ENCODE results near the gene GATA6.

GATA6 gene

DNA sequence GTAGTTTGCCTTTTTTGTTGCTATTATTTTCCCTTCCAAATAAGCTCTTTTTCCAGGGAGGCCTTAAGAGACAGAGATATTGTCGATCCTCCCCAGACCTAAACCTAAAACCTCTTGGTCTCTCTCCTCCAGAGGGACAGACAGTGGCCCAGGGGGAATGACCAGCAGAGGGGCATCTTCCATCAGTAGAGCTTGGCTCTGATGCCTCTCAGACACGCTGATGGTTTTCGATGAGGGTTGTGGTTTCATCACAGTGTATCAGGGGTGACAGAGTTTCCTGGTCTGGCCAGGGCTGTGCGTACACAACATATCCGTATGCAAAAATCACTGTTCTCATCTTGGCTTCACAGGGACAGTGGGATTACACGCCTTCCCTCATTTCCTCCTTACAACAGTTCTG lies 68.6 kb downstream of the GATA6 start:
- Histone ChIP-seq H3K4me1 (ENCODE audit: control insufficient read depth, low read depth, low read length) (no peaks in the 10 kb centered on the region), H3K9ac (ENCODE audit: low read length) (no peak overlapping the region), H3K27ac (ENCODE audit: low read length) (no peak overlapping the region), H3K9me3 (ENCODE audit: control insufficient read depth, low read depth, low read length) (no peaks in the 10 kb centered on the region), H3K27me3 (ENCODE audit: control insufficient read depth, insufficient read depth, low read length) (no peaks in the 10 kb centered on the region), H3K4me3 (ENCODE audit: low read length) (no peak overlapping the region), H3K36me3 (ENCODE audit: control insufficient read depth, low read depth, low read length) (no peaks in the 10 kb centered on the region)

DNA sequence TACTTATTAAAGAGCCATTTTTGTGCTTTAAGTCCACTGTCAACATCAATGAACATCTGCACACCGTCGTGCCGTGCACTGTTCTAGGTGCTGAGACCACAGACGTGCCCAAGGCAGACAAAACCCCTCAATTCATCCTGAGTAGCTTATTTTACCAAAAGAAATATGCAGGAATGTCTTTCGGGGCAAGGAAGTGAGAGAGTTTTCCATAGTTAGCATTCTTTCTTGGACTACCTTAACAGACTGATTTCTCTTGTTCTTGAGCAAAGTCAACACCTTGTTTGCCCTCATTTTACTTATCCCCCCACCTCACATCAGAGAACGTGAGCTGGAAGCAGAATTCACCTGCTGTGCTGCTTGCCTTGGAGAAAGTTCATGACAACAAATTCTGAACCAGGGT lies 69.3 kb downstream of the GATA6 start:
- Histone ChIP-seq H3K4me3 (ENCODE audit: low read length) (no peak overlapping the region), H3K9ac (ENCODE audit: low read length) (no peak overlapping the region), H3K9me3 (ENCODE audit: control insufficient read depth, low read depth, low read length) (no peaks in the 10 kb centered on the region), H3K36me3 (ENCODE audit: control insufficient read depth, low read depth, low read length) (no peaks in the 10 kb centered on the region), H3K27me3 (ENCODE audit: control insufficient read depth, insufficient read depth, low read length) (no peaks in the 10 kb centered on the region), H3K27ac (ENCODE audit: low read length) (no peak overlapping the region), H3K4me1 (ENCODE audit: control insufficient read depth, low read depth, low read length) (no peaks in the 10 kb centered on the region)

DNA sequence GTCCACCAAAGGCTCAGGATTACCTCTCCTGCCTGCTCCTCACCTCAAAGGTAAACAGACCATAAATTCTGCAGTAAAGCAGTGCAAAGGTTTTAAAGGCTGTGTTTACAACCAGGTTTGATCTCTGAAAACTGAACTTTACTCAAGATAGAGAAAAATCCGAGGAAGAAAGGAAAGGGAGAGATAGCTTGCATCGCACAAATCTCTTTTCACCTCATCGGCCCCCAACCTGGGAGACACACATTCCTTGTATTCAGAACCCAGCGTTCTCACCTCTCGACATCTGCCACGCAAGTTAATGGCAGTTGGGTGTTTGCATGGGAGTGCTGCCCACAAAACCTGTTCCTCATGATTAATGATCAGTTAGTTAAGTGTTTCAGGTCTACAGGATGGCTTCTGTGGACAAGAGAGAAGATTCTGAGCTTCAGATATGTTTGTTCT lies 72.6 kb downstream of the GATA6 start:
- Histone ChIP-seq H3K4me1 (ENCODE audit: control insufficient read depth, low read depth, low read length) (no peaks in the 10 kb centered on the region), H3K9ac (ENCODE audit: low read length) (no peak overlapping the region), H3K27ac (ENCODE audit: low read length) (no peak overlapping the region), H3K4me3 (ENCODE audit: low read length) (no peak overlapping the region), H3K36me3 (ENCODE audit: control insufficient read depth, low read depth, low read length) (no peaks in the 10 kb centered on the region), H3K9me3 (ENCODE audit: control insufficient read depth, low read depth, low read length) (no peaks in the 10 kb centered on the region), H3K27me3 (ENCODE audit: control insufficient read depth, insufficient read depth, low read length) (no peaks in the 10 kb centered on the region)

DNA sequence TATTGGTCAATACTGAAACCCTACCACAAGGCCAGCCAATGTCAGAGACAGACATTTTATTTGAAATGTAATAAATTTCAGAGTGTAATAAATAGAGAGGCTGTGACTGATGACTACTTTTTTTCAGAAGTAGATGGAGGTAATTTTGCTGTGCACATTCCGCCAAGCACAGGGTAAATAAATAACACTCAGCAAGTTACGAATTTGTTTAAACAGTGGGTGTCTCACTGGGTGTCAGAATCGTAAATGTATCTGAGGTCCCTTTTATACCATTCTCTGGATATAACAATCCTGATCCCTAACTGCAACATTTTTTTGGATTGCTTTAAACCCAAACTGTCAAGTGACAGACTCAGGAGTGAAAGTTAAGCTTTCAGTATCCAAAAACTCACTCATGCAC lies 74.1 kb downstream of the GATA6 start:
- no peaks in the 10 kb centered on the region for H3K36me3 ChIP-seq (ENCODE audit: control insufficient read depth, low read depth, low read length)
- H3K4me3 ChIP-seq (ENCODE audit: low read length): no peak overlapping the region
- no peak overlapping the region for H3K9ac ChIP-seq (ENCODE audit: low read length)
- no peak overlapping the region for H3K27ac ChIP-seq (ENCODE audit: low read length)
- H3K27me3 ChIP-seq (ENCODE audit: control insufficient read depth, insufficient read depth, low read length): no peaks in the 10 kb centered on the region
- no peaks in the 10 kb centered on the region for H3K9me3 ChIP-seq (ENCODE audit: control insufficient read depth, low read depth, low read length)
- H3K4me1 ChIP-seq (ENCODE audit: control insufficient read depth, low read depth, low read length): no peaks in the 10 kb centered on the region

DNA sequence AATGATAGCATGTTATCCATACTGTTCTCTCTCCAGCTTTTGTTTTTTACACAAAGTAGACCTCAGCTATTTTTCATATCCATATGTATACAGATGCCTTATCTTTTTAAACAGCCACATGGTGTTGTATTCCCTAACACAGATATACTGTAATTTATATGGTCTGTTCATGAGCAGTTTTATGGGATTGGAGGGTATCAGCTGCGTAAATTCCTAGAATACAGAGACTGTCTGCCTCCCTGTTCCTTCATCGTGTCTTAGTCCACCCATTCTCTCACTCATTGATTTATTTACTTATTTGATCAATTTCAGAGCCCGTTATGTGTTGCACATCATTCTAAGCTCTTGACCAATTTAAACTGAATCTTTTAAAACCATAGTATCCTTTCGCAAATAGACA lies 80.6 kb downstream of the GATA6 start:
- Histone ChIP-seq H3K4me3 (ENCODE audit: low read length) (no peak overlapping the region), H3K9ac (ENCODE audit: low read length) (no peak overlapping the region), H3K27ac (ENCODE audit: low read length) (no peak overlapping the region), H3K4me1 (ENCODE audit: control insufficient read depth, low read depth, low read length) (no peaks in the 10 kb centered on the region), H3K9me3 (ENCODE audit: control insufficient read depth, low read depth, low read length) (no peaks in the 10 kb centered on the region), H3K36me3 (ENCODE audit: control insufficient read depth, low read depth, low read length) (no peaks in the 10 kb centered on the region), H3K27me3 (ENCODE audit: control insufficient read depth, insufficient read depth, low read length) (no peaks in the 10 kb centered on the region)

DNA sequence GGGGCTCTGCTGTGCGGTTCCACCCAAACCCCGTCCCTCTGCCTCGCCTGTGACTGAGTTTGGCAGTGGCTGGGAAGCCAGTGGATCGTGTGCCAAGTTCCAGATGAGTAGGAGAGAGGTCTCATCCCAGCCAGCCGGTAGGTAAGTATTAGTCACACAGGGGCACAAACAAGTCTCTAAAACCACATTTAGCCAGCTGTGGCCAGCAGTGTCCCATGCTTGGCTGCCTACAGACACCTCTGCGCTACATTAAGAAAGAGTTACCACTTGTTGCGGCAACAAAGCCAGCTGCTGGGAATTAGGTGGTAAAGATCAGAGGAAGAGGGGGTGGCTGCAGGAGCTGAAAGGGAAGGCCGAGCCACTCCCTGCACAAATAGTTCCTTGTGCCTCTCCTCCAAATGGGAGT lies 81.2 kb downstream of the GATA6 start:
- H3K27me3 ChIP-seq (ENCODE audit: control insufficient read depth, insufficient read depth, low read length): no peaks in the 10 kb centered on the region
- H3K4me1 ChIP-seq (ENCODE audit: control insufficient read depth, low read depth, low read length): no peaks in the 10 kb centered on the region
- no peak overlapping the region for H3K27ac ChIP-seq (ENCODE audit: low read length)
- H3K9me3 ChIP-seq (ENCODE audit: control insufficient read depth, low read depth, low read length): no peaks in the 10 kb centered on the region
- no peak overlapping the region for H3K9ac ChIP-seq (ENCODE audit: low read length)
- no peak overlapping the region for H3K4me3 ChIP-seq (ENCODE audit: low read length)
- no peaks in the 10 kb centered on the region for H3K36me3 ChIP-seq (ENCODE audit: control insufficient read depth, low read depth, low read length)
